ENCODE results near the gene GARRE1. TPM values are rescaled to one million over a fixed set of nuclear protein-coding genes. Genes with fewer than 3 reads are reported as not detected.

GARRE1 gene
- polyA plus RNA-seq, 2 of the 4 experiments (the other 2 are of a cell fraction) = 9.6 to 20.0 TPM

DNA sequence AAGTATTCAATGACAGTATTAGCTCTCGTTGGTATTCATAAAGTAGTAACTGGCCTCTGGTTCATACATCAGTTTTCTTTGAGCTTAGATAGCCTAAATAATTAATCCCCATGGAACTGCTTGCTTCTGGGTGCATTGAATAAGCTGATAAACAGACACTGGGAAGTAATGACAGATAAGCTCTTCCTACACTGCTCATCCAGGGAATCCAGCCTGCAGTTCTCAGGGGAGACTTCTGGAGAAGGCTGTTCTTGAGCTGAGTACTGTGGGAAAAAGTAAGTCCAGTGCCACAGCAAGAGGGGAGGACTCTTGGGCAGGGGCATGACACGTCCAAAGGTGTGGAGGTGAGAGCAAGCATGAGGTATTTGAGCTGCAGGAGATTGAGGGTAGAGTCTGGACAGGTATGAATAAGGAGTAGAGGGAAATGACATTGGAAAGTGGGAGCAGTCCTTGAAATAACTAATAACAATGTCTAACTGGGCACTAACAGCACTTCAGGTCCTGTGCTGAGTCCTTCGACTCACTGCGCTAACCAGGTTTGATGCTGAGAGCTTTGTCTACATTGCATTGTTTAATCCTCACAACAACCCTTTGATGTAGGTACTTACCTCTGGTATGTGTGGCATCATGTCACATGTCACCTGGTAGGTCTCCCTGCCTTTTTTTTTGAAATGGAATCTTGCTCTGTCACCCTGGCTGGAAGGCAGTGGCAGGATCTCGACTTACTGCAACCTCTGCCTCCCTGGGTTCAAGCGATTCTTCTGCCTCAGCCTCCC is 7.2 kb downstream of the GARRE1 start:
- no peak for DNase-seq (ENCODE audit: low read depth in 1 of 2, low spot score in 1 of 2)
- no peaks in the 10 kb centered on the region for H3K9me3 ChIP-seq
- ChIA-PET CTCF (interaction anchor here (0.6 to 4.5 kb wide), 14 partner anchors 12 to 1077 kb away, joined by 3 to 29 read pairs (median 4); no protein-coding TSS in a partner anchor), POLR2A (interaction anchor here (0.5 to 1.1 kb wide), 2 partner anchors 12 to 140 kb away, joined by 3 to 4 read pairs; no protein-coding TSS in a partner anchor)
- H3K4me2 ChIP-seq = peak overlapping the region; percentile 62; the same call in 2 of the 3 replicates
- FAIRE-seq = no peak
- peaks cover 44% of the 10 kb centered on the region for H3K4me1 ChIP-seq
- TF ChIP-seq, protein P1, sequence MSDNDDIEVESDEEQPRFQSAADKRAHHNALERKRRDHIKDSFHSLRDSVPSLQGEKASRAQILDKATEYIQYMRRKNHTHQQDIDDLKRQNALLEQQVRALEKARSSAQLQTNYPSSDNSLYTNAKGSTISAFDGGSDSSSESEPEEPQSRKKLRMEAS (IDR thresholded peaks at IDR 0.05) = no peak
- TF ChIP-seq ZNF302 (CRISPR knock-in tag; IDR thresholded peaks at IDR 0.05) (no peak), NPAS2 (CRISPR knock-in tag; IDR thresholded peaks at IDR 0.05; ENCODE audit: borderline replicate concordance) (no peak), KDM5A (IDR thresholded peaks at IDR 0.05) (no peak), BHLHE40 (IDR thresholded peaks at IDR 0.05; ENCODE audit: low read depth, low read length) (no peak), FOSB (CRISPR knock-in tag; IDR thresholded peaks at IDR 0.05) (no peak), HOXA7 (CRISPR knock-in tag; IDR thresholded peaks at IDR 0.05) (no peak), CEBPB (IDR thresholded peaks at IDR 0.05) (no peak), ZFP36 (IDR thresholded peaks at IDR 0.05; ENCODE audit: borderline replicate concordance, partially characterized antibody) (no peak), EHF (CRISPR knock-in tag; IDR thresholded peaks at IDR 0.05) (no peak), MYC (IDR thresholded peaks at IDR 0.05; ENCODE audit: borderline replicate concordance, low read length) (no peak)
- TF ChIP-seq, protein P2, sequence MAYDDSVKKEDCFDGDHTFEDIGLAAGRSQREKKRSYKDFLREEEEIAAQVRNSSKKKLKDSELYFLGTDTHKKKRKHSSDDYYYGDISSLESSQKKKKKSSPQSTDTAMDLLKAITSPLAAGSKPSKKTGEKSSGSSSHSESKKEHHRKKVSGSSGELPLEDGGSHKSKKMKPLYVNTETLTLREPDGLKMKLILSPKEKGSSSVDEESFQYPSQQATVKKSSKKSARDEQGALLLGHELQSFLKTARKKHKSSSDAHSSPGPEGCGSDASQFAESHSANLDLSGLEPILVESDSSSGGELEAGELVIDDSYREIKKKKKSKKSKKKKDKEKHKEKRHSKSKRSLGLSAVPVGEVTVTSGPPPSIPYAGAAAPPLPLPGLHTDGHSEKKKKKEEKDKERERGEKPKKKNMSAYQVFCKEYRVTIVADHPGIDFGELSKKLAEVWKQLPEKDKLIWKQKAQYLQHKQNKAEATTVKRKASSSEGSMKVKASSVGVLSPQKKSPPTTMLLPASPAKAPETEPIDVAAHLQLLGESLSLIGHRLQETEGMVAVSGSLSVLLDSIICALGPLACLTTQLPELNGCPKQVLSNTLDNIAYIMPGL (CRISPR knock-in tag; IDR thresholded peaks at IDR 0.05; ENCODE audit: borderline replicate concordance) = no peak
- TF ChIP-seq, protein P3, sequence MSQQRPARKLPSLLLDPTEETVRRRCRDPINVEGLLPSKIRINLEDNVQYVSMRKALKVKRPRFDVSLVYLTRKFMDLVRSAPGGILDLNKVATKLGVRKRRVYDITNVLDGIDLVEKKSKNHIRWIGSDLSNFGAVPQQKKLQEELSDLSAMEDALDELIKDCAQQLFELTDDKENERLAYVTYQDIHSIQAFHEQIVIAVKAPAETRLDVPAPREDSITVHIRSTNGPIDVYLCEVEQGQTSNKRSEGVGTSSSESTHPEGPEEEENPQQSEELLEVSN (IDR thresholded peaks at IDR 0.05; ENCODE audit: borderline replicate concordance, low read depth) = no peak
- ATAC-seq = peak; percentile 40 to 51; a peak in 4 of 6 replicates
- H3K27ac ChIP-seq = peak overlapping the region in 1 of 2 experiments; percentile 1; a peak in 1 of 6 replicates
- 83% methylated on average over 6 of the region's 6 CpGs for WGBS (ENCODE audit: missing lambda C conversion rate)
- no peak overlapping the region for H3K4me3 ChIP-seq

DNA sequence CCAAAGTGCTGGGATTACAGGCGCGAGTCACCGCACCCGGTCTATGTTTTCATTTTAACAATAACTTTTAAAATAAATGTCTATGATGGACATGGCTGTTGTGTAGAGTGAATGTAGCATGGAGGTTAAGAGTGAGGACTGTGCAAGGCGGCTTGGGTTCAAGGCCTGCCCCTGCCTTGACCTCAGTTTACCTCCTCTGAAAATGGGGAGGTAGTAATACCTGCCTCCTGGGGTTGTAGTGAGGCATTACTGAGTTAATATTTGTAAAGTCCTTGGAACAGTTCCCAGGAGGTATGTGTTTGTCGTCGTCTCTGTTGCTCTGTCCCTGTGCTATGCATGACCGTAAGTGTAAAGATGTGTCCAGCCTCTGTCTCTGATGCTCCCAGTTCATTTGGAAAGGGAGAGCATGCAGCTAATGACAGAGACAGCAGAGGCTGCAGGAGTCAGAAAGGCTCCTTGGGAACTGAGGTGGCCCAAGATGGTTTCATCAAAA is 9.4 kb downstream of the GARRE1 start:
- H3K4me1 ChIP-seq = peaks cover 44% of the 10 kb centered on the region
- WGBS (ENCODE audit: missing lambda C conversion rate) = 76% methylated on average over 8 of the region's 8 CpGs
- no peak overlapping the region for H3K4me3 ChIP-seq
- no peak for DNase-seq (ENCODE audit: low read depth in 1 of 2, low spot score in 1 of 2)
- FAIRE-seq = no peak
- ATAC-seq = no peak
- no peak overlapping the region for H3K4me2 ChIP-seq
- no peak overlapping the region for H3K27ac ChIP-seq
- no peak for TF ChIP-seq TP53 (CRISPR knock-in tag; IDR thresholded peaks at IDR 0.05)
- no peak for TF ChIP-seq CHD4 (IDR thresholded peaks at IDR 0.05; ENCODE audit: borderline replicate concordance)
- no peak for TF ChIP-seq FOSB (CRISPR knock-in tag; IDR thresholded peaks at IDR 0.05)
- TF ChIP-seq BHLHE40 (IDR thresholded peaks at IDR 0.05; ENCODE audit: low read depth, low read length) = no peak
- TF ChIP-seq, protein P4, sequence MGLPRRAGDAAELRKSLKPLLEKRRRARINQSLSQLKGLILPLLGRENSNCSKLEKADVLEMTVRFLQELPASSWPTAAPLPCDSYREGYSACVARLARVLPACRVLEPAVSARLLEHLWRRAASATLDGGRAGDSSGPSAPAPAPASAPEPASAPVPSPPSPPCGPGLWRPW (IDR thresholded peaks at IDR 0.05) = no peak
- no peak for TF ChIP-seq HOXA7 (CRISPR knock-in tag; IDR thresholded peaks at IDR 0.05)
- TF ChIP-seq HEYL (CRISPR knock-in tag; IDR thresholded peaks at IDR 0.05) = no peak
- no peak for TF ChIP-seq HOXB5 (CRISPR knock-in tag; IDR thresholded peaks at IDR 0.05)
- TF ChIP-seq SREBF2 (IDR thresholded peaks at IDR 0.05) = no peak
- TF ChIP-seq SMC3 (IDR thresholded peaks at IDR 0.05) = no peak
- TF ChIP-seq, protein P5, sequence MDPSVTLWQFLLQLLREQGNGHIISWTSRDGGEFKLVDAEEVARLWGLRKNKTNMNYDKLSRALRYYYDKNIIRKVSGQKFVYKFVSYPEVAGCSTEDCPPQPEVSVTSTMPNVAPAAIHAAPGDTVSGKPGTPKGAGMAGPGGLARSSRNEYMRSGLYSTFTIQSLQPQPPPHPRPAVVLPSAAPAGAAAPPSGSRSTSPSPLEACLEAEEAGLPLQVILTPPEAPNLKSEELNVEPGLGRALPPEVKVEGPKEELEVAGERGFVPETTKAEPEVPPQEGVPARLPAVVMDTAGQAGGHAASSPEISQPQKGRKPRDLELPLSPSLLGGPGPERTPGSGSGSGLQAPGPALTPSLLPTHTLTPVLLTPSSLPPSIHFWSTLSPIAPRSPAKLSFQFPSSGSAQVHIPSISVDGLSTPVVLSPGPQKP (IDR thresholded peaks at IDR 0.05; ENCODE audit: low read depth, low read length) = no peak
- no peak for TF ChIP-seq RAD21 (conservative IDR thresholded peaks at IDR 0.05 in 1 of 2, IDR thresholded peaks at IDR 0.05 in 1 of 2)
- no peak for TF ChIP-seq RFX5 (IDR thresholded peaks at IDR 0.05)
- TF ChIP-seq GATA3 (IDR thresholded peaks at IDR 0.05; ENCODE audit: borderline replicate concordance) = no peak
- TF ChIP-seq EP300 (IDR thresholded peaks at IDR 0.05) = no peak
- no peak for TF ChIP-seq POLR2AphosphoS2 (conservative IDR thresholded peaks at IDR 0.05; ENCODE audit: low read length)
- TF ChIP-seq NR3C1 (IDR thresholded peaks at IDR 0.05) = no peak
- CTCF ChIA-PET = interaction anchor here (0.6 to 4.5 kb wide), 3 partner anchors 10 to 735 kb away, joined by 3 to 29 read pairs (median 3); no protein-coding TSS in a partner anchor
- no peaks in the 10 kb centered on the region for H3K9me3 ChIP-seq
- POLR2A ChIA-PET = no interaction called here

Data from A549 (cell line).